HUES6 (cell line): ENCODE data around the gene MNX1.

ENCODE experiments used
- H3K27ac ChIP-seq: 2 replicates; pipeline ENCODE4 v1.7.0; 2013; ENCODE audit warnings: low read depth, mild to moderate bottlenecking, low read length, inconsistent platforms
- H3K27me3 ChIP-seq: 2 replicates; pipeline ENCODE4 v1.6.1; 2013; ENCODE audit warnings: low read length; ENCODE audit not compliant: control insufficient read depth, insufficient read depth
- H3K36me3 ChIP-seq: 2 replicates; pipeline ENCODE4 v1.6.1; 2013; ENCODE audit warnings: low read length; ENCODE audit not compliant: control insufficient read depth, insufficient read depth
- H3K4me1 ChIP-seq: 2 replicates; pipeline ENCODE4 v1.6.1; 2013; ENCODE audit warnings: low read length; ENCODE audit not compliant: control insufficient read depth, insufficient read depth
- H3K4me3 ChIP-seq: 2 replicates; pipeline ENCODE4 v1.5.1; 2013; ENCODE audit warnings: low read depth, low read length
- H3K9ac ChIP-seq: one replicate; pipeline ENCODE4 v1.6.1; 2013; ENCODE audit warnings: mild to moderate bottlenecking, low read length
- H3K9me3 ChIP-seq: 2 replicates; pipeline ENCODE4 v1.6.1; 2013; ENCODE audit warnings: low read depth, low read length; ENCODE audit not compliant: control insufficient read depth, insufficient read depth

Gene MNX1

GRCh38 chr7:157013602-157014549 lies 3.4 kb upstream of the MNX1 start:
- Histone ChIP-seq H3K36me3 (no peaks in the 10 kb centered on the region), H3K9ac (no peak overlapping the region), H3K4me1 (peaks cover 61% of the 10 kb centered on the region), H3K4me3 (no peak overlapping the region), H3K27me3 (peaks cover 97% of the 10 kb centered on the region), H3K9me3 (no peaks in the 10 kb centered on the region), H3K27ac (no peak overlapping the region)

GRCh38 chr7:157013101-157013500 lies 2.6 kb upstream of the MNX1 start:
- peaks cover 54% of the 10 kb centered on the region for H3K4me1 ChIP-seq
- no peak overlapping the region for H3K27ac ChIP-seq
- H3K9me3 ChIP-seq, result no peaks in the 10 kb centered on the region
- H3K27me3 ChIP-seq, result peaks cover 97% of the 10 kb centered on the region
- H3K36me3 ChIP-seq, result no peaks in the 10 kb centered on the region
- H3K9ac ChIP-seq, result no peak overlapping the region
- H3K4me3 ChIP-seq, result no peak overlapping the region

- Histone ChIP-seq H3K9me3 (no peaks in the 10 kb centered on the region), H3K9ac (no peak overlapping the region), H3K36me3 (no peaks in the 10 kb centered on the region), H3K27ac (no peak overlapping the region), H3K27me3 (peaks cover 97% of the 10 kb centered on the region), H3K4me3 (peak overlapping the region; percentile 77; the same call in 1 of the 2 replicates), H3K4me1 (peaks cover 47% of the 10 kb centered on the region)
These were observed 1.7 kb upstream of the MNX1 start for GRCh38 chr7:157012113-157012547.

GRCh38 chr7:157011333-157012112 lies 1.1 kb upstream of the MNX1 start:
- no peak overlapping the region for H3K27ac ChIP-seq
- no peaks in the 10 kb centered on the region for H3K9me3 ChIP-seq
- H3K9ac ChIP-seq, result peak overlapping the region; percentile 9
- H3K4me3 ChIP-seq, result peak overlapping the region; percentile 77
- no peaks in the 10 kb centered on the region for H3K36me3 ChIP-seq
- H3K27me3 ChIP-seq, result peaks cover 97% of the 10 kb centered on the region
- H3K4me1 ChIP-seq, result peaks cover 42% of the 10 kb centered on the region

GRCh38 chr7:157009778-157010587 lies 480 bp downstream of the MNX1 start:
- Histone ChIP-seq H3K36me3 (no peaks in the 10 kb centered on the region), H3K27me3 (peaks cover 97% of the 10 kb centered on the region), H3K4me1 (peaks cover 34% of the 10 kb centered on the region), H3K9ac (no peak overlapping the region), H3K4me3 (peak overlapping the region; percentile 77), H3K27ac (no peak overlapping the region), H3K9me3 (no peaks in the 10 kb centered on the region)

GRCh38 chr7:157009170-157009777 lies 1.2 kb downstream of the MNX1 start:
- H3K4me3 ChIP-seq, result peak overlapping the region; percentile 28; the same call in 1 of the 2 replicates
- H3K9ac ChIP-seq, result no peak overlapping the region
- no peak overlapping the region for H3K27ac ChIP-seq
- no peaks in the 10 kb centered on the region for H3K9me3 ChIP-seq
- peaks cover 97% of the 10 kb centered on the region for H3K27me3 ChIP-seq
- peaks cover 30% of the 10 kb centered on the region for H3K4me1 ChIP-seq
- no peaks in the 10 kb centered on the region for H3K36me3 ChIP-seq

- Histone ChIP-seq H3K9me3 (no peaks in the 10 kb centered on the region), H3K4me1 (peaks cover 25% of the 10 kb centered on the region), H3K4me3 (peak overlapping the region; percentile 28; the same call in 1 of the 2 replicates), H3K27ac (no peak overlapping the region), H3K36me3 (no peaks in the 10 kb centered on the region), H3K27me3 (peaks cover 97% of the 10 kb centered on the region), H3K9ac (no peak overlapping the region)
These were observed 2.0 kb downstream of the MNX1 start for GRCh38 chr7:157008206-157009169.

GRCh38 chr7:157007470-157008066 lies 2.9 kb downstream of the MNX1 start:
- H3K9me3 ChIP-seq, result no peaks in the 10 kb centered on the region

GRCh38 chr7:157006829-157007469 lies 3.5 kb downstream of the MNX1 start:
- Histone ChIP-seq H3K27me3 (peaks cover 97% of the 10 kb centered on the region), H3K9me3 (no peaks in the 10 kb centered on the region), H3K36me3 (no peaks in the 10 kb centered on the region), H3K4me3 (no peak overlapping the region), H3K4me1 (peaks cover 29% of the 10 kb centered on the region), H3K9ac (no peak overlapping the region), H3K27ac (no peak overlapping the region)

More at GRCh38 chr7:157007470-157008066, 2.9 kb downstream of the MNX1 start:
- no peaks in the 10 kb centered on the region for H3K36me3 ChIP-seq
- no peak overlapping the region for H3K4me3 ChIP-seq
- no peak overlapping the region for H3K9ac ChIP-seq
- no peak overlapping the region for H3K27ac ChIP-seq
- peaks cover 97% of the 10 kb centered on the region for H3K27me3 ChIP-seq
- H3K4me1 ChIP-seq, result peaks cover 26% of the 10 kb centered on the region
